ENCODE measurements around the gene LSAMP.

- TF ChIP-seq CTCF (IDR thresholded peaks at IDR 0.05) (no peak), EZH2 (IDR thresholded peaks at IDR 0.05) (no peak), EZH2phosphoT487 (IDR thresholded peaks at IDR 0.05) (no peak)
Measured at GRCh38 chr3:116264546-116265319, 180.6 kb downstream of the LSAMP start.

Measured in neural progenitor cell (in vitro differentiated cells).